GM19238 (cell line): ENCODE results near the gene SLIT3.

ENCODE experiments used
- DNase-seq: peaks from one replicate; pipeline ENCODE4 v3.0.0; 2011; ENCODE audit warnings: low spot score; ENCODE audit not compliant: insufficient read length

Gene SLIT3

DNA sequence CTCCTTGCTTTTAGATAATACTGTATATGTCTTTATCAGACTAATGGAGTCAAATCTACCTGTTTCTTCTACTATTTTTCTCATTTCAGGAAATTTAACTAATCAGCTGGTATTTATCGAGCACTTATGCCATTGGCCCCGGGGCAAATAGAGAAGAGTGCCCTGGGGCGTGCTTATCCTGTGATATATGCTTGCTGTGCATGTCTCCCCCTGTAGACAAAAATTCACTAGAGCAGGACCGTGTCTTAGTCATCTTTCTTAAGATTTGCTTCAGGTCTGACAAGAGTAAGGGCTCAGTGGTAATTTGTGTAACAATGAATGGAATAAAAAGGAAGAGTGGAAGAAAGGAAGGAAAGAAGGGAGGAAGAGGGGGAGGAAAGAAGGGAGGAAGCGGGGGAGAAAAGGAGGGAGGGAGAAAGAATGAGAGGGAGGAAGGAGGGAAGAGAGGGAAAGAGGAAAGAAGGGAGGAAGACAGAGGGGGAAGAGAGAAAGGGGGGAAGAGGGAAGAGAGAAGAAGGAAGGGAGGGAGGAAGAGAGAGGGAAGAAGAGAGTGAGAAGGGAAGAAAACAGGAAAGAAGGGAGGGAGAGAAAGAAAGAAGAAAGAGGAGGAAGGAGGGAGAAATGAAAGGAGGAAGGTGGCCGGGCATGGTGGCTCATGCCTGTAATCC is 426.1 kb downstream of the SLIT3 start:
- DNase-seq: no peak

- no peak for DNase-seq
These were observed 428.7 kb downstream of the SLIT3 start for GRCh38 chr5:168872246-168872645.

DNA sequence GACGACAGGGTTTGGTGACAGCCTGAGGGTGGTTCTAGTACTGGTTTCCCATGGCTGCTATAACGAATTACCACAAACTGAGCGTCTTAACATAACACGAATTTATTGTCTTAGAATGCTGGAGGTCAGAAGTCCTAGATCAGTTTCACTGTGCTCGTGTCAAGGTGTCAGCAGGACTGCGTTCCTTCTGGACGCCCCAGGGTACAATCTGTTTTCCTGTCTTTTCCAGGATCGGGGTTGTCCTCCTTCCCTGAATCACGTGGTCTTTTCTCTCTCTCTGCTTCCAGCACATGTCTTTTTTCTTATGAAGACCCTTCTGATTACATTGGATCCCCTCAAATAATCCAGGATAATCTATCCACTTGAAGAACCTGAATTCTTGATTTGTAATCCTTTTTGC is 430.0 kb downstream of the SLIT3 start:
- no peak for DNase-seq

- DNase-seq: no peak
These were observed 431.2 kb downstream of the SLIT3 start for GRCh38 chr5:168869615-168870227.

GRCh38 chr5:168867241-168867640 is 433.7 kb downstream of the SLIT3 start:
- DNase-seq: no peak

- DNase-seq: no peak
These were observed 435.0 kb downstream of the SLIT3 start for GRCh38 chr5:168865968-168866367.

DNA sequence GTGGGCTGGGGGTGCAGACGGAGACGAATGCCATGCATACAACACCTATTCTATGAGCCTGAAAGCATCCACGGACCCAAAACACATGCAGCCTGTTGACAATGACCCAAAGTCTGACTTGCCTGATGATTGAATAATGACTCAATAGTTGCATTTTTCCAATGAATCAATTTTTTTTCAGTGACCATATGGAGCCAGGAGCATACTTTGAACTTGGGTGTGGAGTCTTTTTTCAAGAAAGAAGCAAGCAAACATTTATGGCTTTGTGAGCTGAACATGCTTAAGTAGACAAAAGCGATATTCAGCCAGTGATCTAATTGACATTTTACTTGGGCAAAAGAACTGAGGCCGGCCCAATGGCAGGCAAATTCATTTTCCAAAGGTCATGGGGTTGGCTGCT is 437.9 kb downstream of the SLIT3 start:
- DNase-seq: no peak

DNA sequence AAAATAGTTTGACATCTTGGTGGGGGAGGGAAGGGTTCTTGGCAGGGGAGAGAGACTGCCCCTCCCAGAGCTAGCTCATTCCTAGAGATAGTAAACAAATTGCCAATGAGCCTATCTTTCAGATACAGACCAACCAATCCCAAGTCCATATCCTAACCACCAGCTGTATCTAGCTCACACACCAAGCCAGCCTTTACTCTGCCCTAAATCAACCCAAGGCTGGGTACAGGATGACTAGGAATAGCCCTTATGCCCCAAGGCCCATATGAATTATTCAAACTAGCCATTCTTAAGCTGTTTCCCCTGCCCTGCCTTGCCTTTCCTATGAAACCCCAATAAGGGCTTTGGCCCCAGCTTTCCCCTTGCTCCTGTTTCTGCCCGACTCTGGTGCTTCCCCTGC is 440.4 kb downstream of the SLIT3 start:
- no peak for DNase-seq

- no peak for DNase-seq
These were observed 440.9 kb downstream of the SLIT3 start for GRCh38 chr5:168860081-168860480.

- no peak for DNase-seq
These were observed 441.5 kb downstream of the SLIT3 start for GRCh38 chr5:168859471-168859870.

GRCh38 chr5:168858994-168859393 is 441.9 kb downstream of the SLIT3 start:
- DNase-seq: no peak

DNA sequence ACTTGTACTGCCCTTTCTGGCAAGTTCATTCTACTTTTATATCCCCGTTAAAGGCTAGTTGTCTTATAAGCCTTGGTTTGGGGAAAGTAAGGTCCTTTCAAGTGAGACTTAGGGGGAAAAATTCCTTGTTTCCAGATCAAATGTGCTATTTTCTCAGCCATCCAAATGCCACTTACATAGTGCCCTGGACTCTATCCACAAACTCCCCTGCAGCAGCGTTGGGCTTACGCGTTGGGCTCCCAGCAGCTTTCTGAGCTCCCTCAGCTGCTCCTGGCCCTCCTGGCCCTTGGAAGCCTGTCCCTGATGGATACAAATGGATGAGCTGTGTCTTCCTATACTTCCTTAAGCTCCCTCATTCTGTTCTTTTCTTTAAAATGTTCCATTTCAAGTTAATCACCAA is 442.6 kb downstream of the SLIT3 start:
- DNase-seq: no peak

GRCh38 chr5:168853972-168854371 is 447.0 kb downstream of the SLIT3 start:
- no peak for DNase-seq

DNA sequence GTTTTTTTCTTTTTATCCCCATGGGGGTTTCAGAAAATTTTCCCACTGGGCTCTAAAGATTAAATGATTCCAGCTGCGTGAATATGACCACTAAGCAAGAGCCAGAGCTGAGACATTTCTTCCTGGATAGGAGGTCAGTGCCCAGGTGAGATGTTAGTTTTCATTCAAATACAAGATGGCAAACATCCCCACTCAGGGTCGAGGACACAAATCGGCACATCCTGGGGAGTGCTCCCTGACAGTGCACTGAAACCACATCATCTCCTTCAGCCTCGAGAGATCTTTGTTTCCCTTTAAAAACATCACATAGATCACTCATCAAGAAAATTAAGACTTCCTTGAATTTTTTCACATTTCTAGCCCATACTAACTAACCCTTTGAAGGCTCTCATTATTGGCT is 448.6 kb downstream of the SLIT3 start:
- DNase-seq: no peak

DNA sequence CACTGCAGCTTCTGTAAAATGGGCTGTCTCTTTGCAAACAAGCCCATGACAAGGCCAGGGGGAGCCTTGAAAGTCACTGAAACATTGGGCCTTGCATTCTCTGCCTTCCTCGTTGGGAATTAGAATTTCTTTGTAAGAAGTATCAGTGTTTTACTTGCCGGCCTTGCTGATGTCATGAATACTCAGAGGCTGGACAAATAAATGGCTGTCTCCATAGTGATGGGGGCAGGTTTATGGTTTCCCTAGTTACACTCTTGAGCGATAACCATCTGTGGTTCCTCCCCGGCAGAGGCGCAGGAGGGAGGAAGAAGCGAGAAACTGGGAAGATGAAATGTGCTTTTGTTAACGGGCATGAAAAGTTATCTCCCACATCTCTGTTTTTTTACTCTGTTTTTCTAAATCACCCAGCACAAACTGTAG is 449.0 kb downstream of the SLIT3 start:
- peak; percentile 14 for DNase-seq

DNA sequence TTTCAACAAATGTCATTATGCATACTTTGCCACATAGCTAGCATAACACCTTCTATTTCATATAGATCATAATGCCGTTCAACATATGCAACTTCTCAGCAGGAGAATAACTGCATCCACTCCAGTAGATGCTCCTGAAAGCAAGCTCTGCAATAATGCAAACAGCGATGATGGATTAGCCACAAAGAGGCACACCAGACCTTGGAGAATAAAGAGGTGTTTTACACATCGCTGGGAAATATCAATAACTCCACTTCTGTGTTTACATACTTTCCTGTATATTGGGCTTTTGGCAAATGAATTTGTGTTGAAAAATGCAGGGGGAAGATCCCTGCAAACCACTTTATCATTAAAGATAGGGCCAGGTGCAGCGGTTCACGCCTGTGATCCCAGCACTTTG is 450.3 kb downstream of the SLIT3 start:
- DNase-seq: no peak

GRCh38 chr5:168848569-168848968 is 452.4 kb downstream of the SLIT3 start:
- DNase-seq: no peak

DNA sequence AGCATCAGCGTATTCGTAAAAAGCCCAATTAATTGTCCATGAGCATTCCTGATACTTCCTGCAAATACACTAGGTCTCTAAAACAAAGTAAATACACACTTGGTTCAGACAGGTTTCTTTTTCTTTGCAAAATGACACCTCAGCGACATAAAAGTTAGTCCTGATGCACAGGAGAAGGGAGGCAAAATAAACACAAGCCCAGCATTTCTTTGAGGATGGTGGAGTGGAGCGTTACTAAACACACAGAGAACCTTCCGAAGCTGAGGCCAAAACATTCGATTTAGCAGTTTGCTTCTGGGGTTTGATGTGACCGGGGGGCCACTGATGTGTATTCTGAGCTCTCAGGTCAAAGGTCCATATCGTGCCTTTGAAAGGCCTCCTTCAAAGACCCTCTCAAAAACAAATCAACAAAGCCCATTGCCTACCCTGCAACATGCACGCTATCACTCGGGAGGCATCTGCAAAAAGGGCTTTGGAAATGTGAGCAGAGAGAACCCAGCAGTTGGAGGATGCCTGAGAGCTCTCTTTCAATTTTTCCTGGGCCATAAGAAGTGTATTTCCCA is 453.3 kb downstream of the SLIT3 start:
- no peak for DNase-seq

DNA sequence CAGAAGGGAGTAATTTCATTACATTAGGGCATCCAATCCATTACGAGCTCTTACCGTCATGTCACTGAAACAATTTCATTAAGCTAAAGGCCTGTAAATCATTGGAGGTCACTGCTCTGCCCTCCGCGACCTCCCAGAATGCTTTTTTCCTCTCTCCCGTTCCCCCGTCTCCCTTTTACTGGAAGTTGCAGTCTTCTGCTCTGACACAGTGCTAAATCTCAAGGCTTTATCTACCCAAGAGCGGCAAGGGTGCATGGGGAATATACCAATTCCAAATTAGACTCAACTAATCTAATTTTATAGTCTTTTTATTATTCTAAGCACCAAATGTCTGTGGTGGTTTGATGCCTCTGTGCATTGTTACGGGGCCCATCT is 456.0 kb downstream of the SLIT3 start:
- no peak for DNase-seq

- no peak for DNase-seq
These were observed 456.7 kb downstream of the SLIT3 start for GRCh38 chr5:168844016-168844921.

DNA sequence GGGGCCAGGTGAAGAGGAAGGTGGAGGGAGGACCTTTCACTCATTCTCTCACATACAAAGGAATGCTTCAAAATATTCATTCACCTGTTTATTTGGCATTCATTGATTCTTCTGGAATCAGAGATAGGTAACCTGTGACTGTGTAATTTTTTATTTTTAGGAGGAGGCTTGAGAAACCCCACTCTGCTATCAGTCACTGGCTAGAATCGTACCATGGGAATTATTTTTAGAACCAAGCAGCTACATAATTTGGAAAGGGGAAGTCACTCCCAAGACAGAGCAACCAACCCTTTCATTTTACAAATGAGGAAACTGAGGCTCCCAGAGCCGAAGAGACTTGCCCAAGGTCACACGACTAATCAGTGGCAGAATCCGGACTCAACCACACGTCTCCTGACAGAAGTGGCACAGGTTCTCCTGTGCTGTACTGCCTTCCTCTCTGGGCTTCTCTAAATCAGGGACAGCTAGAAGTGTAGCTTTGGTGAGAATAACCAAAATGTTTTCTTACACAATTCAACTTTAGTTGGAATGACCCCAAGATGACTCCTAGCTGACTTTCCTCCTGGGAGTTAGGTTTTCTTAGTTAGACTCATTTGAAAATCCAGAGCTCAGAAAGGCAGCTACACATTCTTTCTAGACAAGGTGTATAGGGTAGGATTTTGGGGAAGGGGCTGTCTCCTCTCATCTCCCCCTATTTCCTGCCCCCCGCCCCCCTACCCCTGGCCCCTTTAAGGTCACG is 457.5 kb downstream of the SLIT3 start:
- DNase-seq: no peak
